CD4-positive, CD25-positive, alpha-beta regulatory T cell (primary cell): ENCODE results near the gene AUP1. TPM values are rescaled to one million over a fixed set of nuclear protein-coding genes. Genes with fewer than 3 reads are reported as not detected.

ENCODE experiments used
- ATAC-seq, 2 donors: fragments of 150-1000 bp; cut with Tn5 transposase; one replicate each; pipeline ENCODE4 v1.10.0; 2021; ENCODE audit warnings: low read depth in 2 of 2, moderate number of reproducible peaks in 2 of 2, moderate library complexity in 1 of 2
- DNase-seq, 3 donors: peaks; one replicate each; pipeline versions ENCODE4 v3.0.0 to v3.0.0-alpha.2; 2012 to 2022; ENCODE audit warnings: mixed read lengths in 1 of 3
- H3K27ac ChIP-seq: one replicate; pipeline ENCODE4 v1.7.0; 2013; ENCODE audit warnings: mild to moderate bottlenecking, low read length; ENCODE audit not compliant: insufficient read depth, poor library complexity, severe bottlenecking
- H3K27me3 ChIP-seq: one replicate; pipeline ENCODE4 v1.7.0; 2013; ENCODE audit warnings: low read length; ENCODE audit not compliant: control insufficient read depth, insufficient read depth
- H3K36me3 ChIP-seq: one replicate; pipeline ENCODE4 v1.7.0; 2013; ENCODE audit warnings: mild to moderate bottlenecking, low read length, moderate library complexity; ENCODE audit not compliant: control insufficient read depth, insufficient read depth
- H3K4me1 ChIP-seq: 2 replicates; pipeline ENCODE4 v1.7.0; 2013; ENCODE audit warnings: mild to moderate bottlenecking, low read length; ENCODE audit not compliant: insufficient read depth, control insufficient read depth, poor library complexity, severe bottlenecking
- H3K4me3 ChIP-seq: one replicate; pipeline ENCODE4 v1.7.0; 2013; ENCODE audit warnings: low read depth, mild to moderate bottlenecking, low read length, moderate library complexity
- H3K9me3 ChIP-seq, 2 experiments: 1 replicate in 1 of 2; 2 replicates in 1 of 2; pipeline ENCODE4 v1.7.0; 2013; ENCODE audit warnings: low read length in 2 of 2, mild to moderate bottlenecking in 1 of 2, moderate library complexity in 1 of 2; ENCODE audit not compliant: control insufficient read depth in 2 of 2
- H3K27ac Mint-ChIP-seq, 3 donors: one replicate each; pipeline ENCODE4 v1.8.0; 2020 to 2022; ENCODE audit warnings: mild to moderate bottlenecking in 3 of 3, mixed read lengths in 3 of 3, moderate library complexity in 2 of 3
- H3K27me3 Mint-ChIP-seq: one replicate; pipeline ENCODE4 v1.8.0; 2022; ENCODE audit warnings: mild to moderate bottlenecking, mixed read lengths
- H3K36me3 Mint-ChIP-seq: one replicate; pipeline ENCODE4 v1.8.0; 2020; ENCODE audit warnings: mixed read lengths
- H3K4me1 Mint-ChIP-seq, 4 donors: one replicate each; pipeline ENCODE4 v1.8.0; 2020 to 2022; ENCODE audit warnings: mixed read lengths in 4 of 4, mild to moderate bottlenecking in 1 of 4
- H3K4me3 Mint-ChIP-seq, 4 donors: one replicate each; pipeline ENCODE4 v1.8.0; 2020 to 2022; ENCODE audit warnings: mild to moderate bottlenecking in 4 of 4, mixed read lengths in 4 of 4, moderate library complexity in 3 of 4
- H3K9me3 Mint-ChIP-seq, 7 donors: one replicate each; pipeline ENCODE4 v1.8.0; 2020 to 2022; ENCODE audit warnings: mixed read lengths in 7 of 7, mild to moderate bottlenecking in 3 of 7, moderate library complexity in 2 of 7
- polyA plus RNA-seq, 4 donors: library from polyadenylated mRNA; unstranded; fragments of 300-500 nt; fragmentation: Illumina TruSeq; gene quantifications; one replicate each; pipeline ENCODE4 v1.2.3, GENCODE V29; 2021
- total RNA-seq: library from RNA; stranded (reverse); gene quantifications from one replicate; pipeline ENCODE4 v1.2.3, GENCODE V29; 2022

The AUP1 gene
- total and polyA plus RNA-seq, 5 donors from 2014 or later = 85.7 to 183 (median 108) TPM

GRCh38 chr2:74505448-74506246 is 23.9 kb downstream of the AUP1 start:
- Histone ChIP-seq H3K9me3 (no peaks in the 10 kb centered on the region), H3K36me3 (peaks cover 13% of the 10 kb centered on the region), H3K4me1 (peaks cover 40% of the 10 kb centered on the region), H3K27me3 (peaks cover 6% of the 10 kb centered on the region), H3K4me3 (no peak overlapping the region), H3K27ac (no peak overlapping the region)
- H3K4me1 Mint-ChIP-seq = peaks cover 9 to 70% (median 25%) of the 10 kb centered on the region in 4 donors
- H3K36me3 Mint-ChIP-seq = peaks cover 26% of the 10 kb centered on the region
- H3K4me3 Mint-ChIP-seq = peak overlapping the region in 3 of 4 donors; percentile 64 to 100 (median 83)
- peaks cover 54% of the 10 kb centered on the region for H3K27me3 Mint-ChIP-seq
- DNase-seq (no peak), ATAC-seq (no peak)
- no peak overlapping the region for H3K27ac Mint-ChIP-seq
- H3K9me3 Mint-ChIP-seq = peaks cover 0 to 9% (median 0%) of the 10 kb centered on the region in 7 donors

- H3K36me3 Mint-ChIP-seq = peaks cover 26% of the 10 kb centered on the region
- Histone ChIP-seq H3K27me3 (peaks cover 3% of the 10 kb centered on the region), H3K27ac (no peak overlapping the region), H3K4me3 (no peak overlapping the region), H3K36me3 (peaks cover 13% of the 10 kb centered on the region), H3K9me3 (no peaks in the 10 kb centered on the region), H3K4me1 (peaks cover 42% of the 10 kb centered on the region)
- H3K4me1 Mint-ChIP-seq = peaks cover 5 to 80% (median 25%) of the 10 kb centered on the region in 4 donors
- H3K27ac Mint-ChIP-seq = no peak overlapping the region
- peaks cover 64% of the 10 kb centered on the region for H3K27me3 Mint-ChIP-seq
- ATAC-seq (no peak), DNase-seq (no peak)
- H3K9me3 Mint-ChIP-seq = peaks cover 0 to 7% (median 0%) of the 10 kb centered on the region in 7 donors
- H3K4me3 Mint-ChIP-seq = peak overlapping the region; percentile 44 to 86 (median 78)
These were observed 24.9 kb downstream of the AUP1 start for GRCh38 chr2:74504591-74504990.

GRCh38 chr2:74503506-74504475 is 25.7 kb downstream of the AUP1 start:
- Histone ChIP-seq H3K9me3 (no peaks in the 10 kb centered on the region), H3K27me3 (peaks cover 2% of the 10 kb centered on the region), H3K27ac (no peak overlapping the region), H3K4me3 (no peak overlapping the region), H3K36me3 (peaks cover 13% of the 10 kb centered on the region), H3K4me1 (peaks cover 50% of the 10 kb centered on the region)
- Mint-ChIP-seq H3K27ac (peak overlapping the region in 1 of 3 donors; percentile 56), H3K4me3 (peak overlapping the region; percentile 68 to 86 (median 82)), H3K9me3 (peaks cover 0 to 7% (median 0%) of the 10 kb centered on the region in 7 donors), H3K27me3 (peaks cover 68% of the 10 kb centered on the region), H3K4me1 (peaks cover 5 to 84% (median 28%) of the 10 kb centered on the region in 4 donors), H3K36me3 (peaks cover 26% of the 10 kb centered on the region)
- DNase-seq (no peak), ATAC-seq (no peak)

GRCh38 chr2:74502720-74503505 is 26.6 kb downstream of the AUP1 start:
- H3K27me3 ChIP-seq = peaks cover 2% of the 10 kb centered on the region
- no peak for ATAC-seq

GRCh38 chr2:74502147-74502719 is 27.3 kb downstream of the AUP1 start:
- no peak for ATAC-seq
- H3K27ac Mint-ChIP-seq = no peak overlapping the region
- H3K27ac ChIP-seq = no peak overlapping the region

More at GRCh38 chr2:74502720-74503505, 26.6 kb downstream of the AUP1 start:
- peaks cover 5 to 85% (median 34%) of the 10 kb centered on the region in 4 donors for H3K4me1 Mint-ChIP-seq
- DNase-seq = peak in 1 of 3 donors; percentile 75
- H3K27ac Mint-ChIP-seq = peak overlapping the region in 1 of 3 donors; percentile 56
- peaks cover 51% of the 10 kb centered on the region for H3K4me1 ChIP-seq
- peak overlapping the region; percentile 68 to 84 (median 82) for H3K4me3 Mint-ChIP-seq
- H3K9me3 ChIP-seq = no peaks in the 10 kb centered on the region
- H3K4me3 ChIP-seq = peak overlapping the region; percentile 32
- peaks cover 69% of the 10 kb centered on the region for H3K27me3 Mint-ChIP-seq
- H3K9me3 Mint-ChIP-seq = peaks cover 0 to 5% (median 0%) of the 10 kb centered on the region in 7 donors
- peaks cover 26% of the 10 kb centered on the region for H3K36me3 Mint-ChIP-seq
- H3K36me3 ChIP-seq = peaks cover 13% of the 10 kb centered on the region
- no peak overlapping the region for H3K27ac ChIP-seq

GRCh38 chr2:74501335-74502071 is 28.0 kb downstream of the AUP1 start:
- no peak overlapping the region for H3K4me3 ChIP-seq
- H3K27me3 ChIP-seq = peaks cover 2% of the 10 kb centered on the region
- H3K27ac Mint-ChIP-seq = no peak overlapping the region
- DNase-seq (no peak), ATAC-seq (no peak)
- H3K27ac ChIP-seq = no peak overlapping the region
- peaks cover 13% of the 10 kb centered on the region for H3K36me3 ChIP-seq
- peaks cover 0 to 79% (median 26%) of the 10 kb centered on the region in 4 donors for H3K4me1 Mint-ChIP-seq
- peaks cover 20% of the 10 kb centered on the region for H3K36me3 Mint-ChIP-seq
- H3K4me3 Mint-ChIP-seq = peak overlapping the region; percentile 67 to 83 (median 78)
- H3K27me3 Mint-ChIP-seq = peaks cover 62% of the 10 kb centered on the region
- peaks cover 47% of the 10 kb centered on the region for H3K4me1 ChIP-seq
- no peaks in the 10 kb centered on the region for H3K9me3 ChIP-seq
- H3K9me3 Mint-ChIP-seq = peaks cover 0 to 1% (median 0%) of the 10 kb centered on the region in 7 donors

More at GRCh38 chr2:74502147-74502719, 27.3 kb downstream of the AUP1 start:
- Histone ChIP-seq H3K27me3 (peaks cover 2% of the 10 kb centered on the region), H3K9me3 (no peaks in the 10 kb centered on the region), H3K36me3 (peaks cover 13% of the 10 kb centered on the region), H3K4me3 (no peak overlapping the region), H3K4me1 (peaks cover 53% of the 10 kb centered on the region)
- Mint-ChIP-seq H3K36me3 (peaks cover 23% of the 10 kb centered on the region), H3K9me3 (peaks cover 0 to 2% (median 0%) of the 10 kb centered on the region in 7 donors), H3K27me3 (peaks cover 63% of the 10 kb centered on the region), H3K4me3 (peak overlapping the region; percentile 68 to 83 (median 78)), H3K4me1 (peaks cover under 1 to 86% (median 31%) of the 10 kb centered on the region in 4 donors)
- DNase-seq = no peak
